ENCODE results near the gene CPLANE1.

CPLANE1 gene

GRCh38 chr5:37184748-37185364 is 64.3 kb downstream of the CPLANE1 start:
- H3K9ac ChIP-seq (ENCODE audit: low read depth in 1 of 2, low read length in 2 of 2): no peak overlapping the region
- H3K9me3 ChIP-seq (ENCODE audit: control insufficient read depth in 2 of 2, low read length in 2 of 2): no peaks in the 10 kb centered on the region
- no peaks in the 10 kb centered on the region for H3K4me1 ChIP-seq (ENCODE audit: control insufficient read depth in 2 of 2, insufficient read depth in 2 of 2, low read length in 2 of 2)
- peaks cover 4 to 10% of the 10 kb centered on the region in 2 donors for H3K36me3 ChIP-seq (ENCODE audit: control insufficient read depth in 2 of 2, insufficient read depth in 2 of 2, low read length in 2 of 2)
- H3K27me3 ChIP-seq (ENCODE audit: control insufficient read depth in 2 of 2, insufficient read depth in 2 of 2, low read length in 2 of 2): no peaks in the 10 kb centered on the region
- H3K27ac ChIP-seq (ENCODE audit: low read depth in 2 of 2, low read length in 2 of 2): no peak overlapping the region
- no peak overlapping the region for H3K4me3 ChIP-seq (ENCODE audit: low read length in 2 of 2)

- no peaks in the 10 kb centered on the region for H3K9me3 ChIP-seq (ENCODE audit: control insufficient read depth in 2 of 2, low read length in 2 of 2)
- no peaks in the 10 kb centered on the region for H3K4me1 ChIP-seq (ENCODE audit: control insufficient read depth in 2 of 2, insufficient read depth in 2 of 2, low read length in 2 of 2)
- peaks cover 4 to 10% of the 10 kb centered on the region in 2 donors for H3K36me3 ChIP-seq (ENCODE audit: control insufficient read depth in 2 of 2, insufficient read depth in 2 of 2, low read length in 2 of 2)
- no peak overlapping the region for H3K27ac ChIP-seq (ENCODE audit: low read depth in 2 of 2, low read length in 2 of 2)
- H3K4me3 ChIP-seq (ENCODE audit: low read length in 2 of 2): no peak overlapping the region
- no peaks in the 10 kb centered on the region for H3K27me3 ChIP-seq (ENCODE audit: control insufficient read depth in 2 of 2, insufficient read depth in 2 of 2, low read length in 2 of 2)
- no peak overlapping the region for H3K9ac ChIP-seq (ENCODE audit: low read depth in 1 of 2, low read length in 2 of 2)
Observed at GRCh38 chr5:37182667-37183066, 66.5 kb downstream of the CPLANE1 start.

GRCh38 chr5:37174928-37175327 is 74.2 kb downstream of the CPLANE1 start:
- Histone ChIP-seq H3K36me3 (ENCODE audit: control insufficient read depth in 2 of 2, insufficient read depth in 2 of 2, low read length in 2 of 2) (peaks cover 18 to 25% of the 10 kb centered on the region in 2 donors), H3K4me1 (ENCODE audit: control insufficient read depth in 2 of 2, insufficient read depth in 2 of 2, low read length in 2 of 2) (no peaks in the 10 kb centered on the region), H3K9ac (ENCODE audit: low read depth in 1 of 2, low read length in 2 of 2) (no peak overlapping the region), H3K27me3 (ENCODE audit: control insufficient read depth in 2 of 2, insufficient read depth in 2 of 2, low read length in 2 of 2) (no peaks in the 10 kb centered on the region), H3K27ac (ENCODE audit: low read depth in 2 of 2, low read length in 2 of 2) (no peak overlapping the region), H3K4me3 (ENCODE audit: low read length in 2 of 2) (no peak overlapping the region), H3K9me3 (ENCODE audit: control insufficient read depth in 2 of 2, low read length in 2 of 2) (no peaks in the 10 kb centered on the region)

GRCh38 chr5:37172957-37173356 is 76.2 kb downstream of the CPLANE1 start:
- no peak overlapping the region for H3K9ac ChIP-seq (ENCODE audit: low read depth in 1 of 2, low read length in 2 of 2)
- H3K4me1 ChIP-seq (ENCODE audit: control insufficient read depth in 2 of 2, insufficient read depth in 2 of 2, low read length in 2 of 2): no peaks in the 10 kb centered on the region
- no peak overlapping the region for H3K4me3 ChIP-seq (ENCODE audit: low read length in 2 of 2)
- H3K27ac ChIP-seq (ENCODE audit: low read depth in 2 of 2, low read length in 2 of 2): no peak overlapping the region
- H3K36me3 ChIP-seq (ENCODE audit: control insufficient read depth in 2 of 2, insufficient read depth in 2 of 2, low read length in 2 of 2): peaks cover 26 to 33% of the 10 kb centered on the region in 2 donors
- no peaks in the 10 kb centered on the region for H3K9me3 ChIP-seq (ENCODE audit: control insufficient read depth in 2 of 2, low read length in 2 of 2)
- no peaks in the 10 kb centered on the region for H3K27me3 ChIP-seq (ENCODE audit: control insufficient read depth in 2 of 2, insufficient read depth in 2 of 2, low read length in 2 of 2)

- no peak overlapping the region for H3K9ac ChIP-seq (ENCODE audit: low read depth in 1 of 2, low read length in 2 of 2)
- no peaks in the 10 kb centered on the region for H3K4me1 ChIP-seq (ENCODE audit: control insufficient read depth in 2 of 2, insufficient read depth in 2 of 2, low read length in 2 of 2)
- H3K27me3 ChIP-seq (ENCODE audit: control insufficient read depth in 2 of 2, insufficient read depth in 2 of 2, low read length in 2 of 2): no peaks in the 10 kb centered on the region
- no peaks in the 10 kb centered on the region for H3K9me3 ChIP-seq (ENCODE audit: control insufficient read depth in 2 of 2, low read length in 2 of 2)
- H3K36me3 ChIP-seq (ENCODE audit: control insufficient read depth in 2 of 2, insufficient read depth in 2 of 2, low read length in 2 of 2): peaks cover 24 to 33% of the 10 kb centered on the region in 2 donors
- no peak overlapping the region for H3K4me3 ChIP-seq (ENCODE audit: low read length in 2 of 2)
- H3K27ac ChIP-seq (ENCODE audit: low read depth in 2 of 2, low read length in 2 of 2): no peak overlapping the region
Observed at GRCh38 chr5:37170856-37171255, 78.3 kb downstream of the CPLANE1 start.

- Histone ChIP-seq H3K4me1 (ENCODE audit: control insufficient read depth in 2 of 2, insufficient read depth in 2 of 2, low read length in 2 of 2) (no peaks in the 10 kb centered on the region), H3K4me3 (ENCODE audit: low read length in 2 of 2) (no peak overlapping the region), H3K27me3 (ENCODE audit: control insufficient read depth in 2 of 2, insufficient read depth in 2 of 2, low read length in 2 of 2) (no peaks in the 10 kb centered on the region), H3K36me3 (ENCODE audit: control insufficient read depth in 2 of 2, insufficient read depth in 2 of 2, low read length in 2 of 2) (peaks cover 14 to 18% of the 10 kb centered on the region in 2 donors), H3K9me3 (ENCODE audit: control insufficient read depth in 2 of 2, low read length in 2 of 2) (no peaks in the 10 kb centered on the region), H3K27ac (ENCODE audit: low read depth in 2 of 2, low read length in 2 of 2) (no peak overlapping the region), H3K9ac (ENCODE audit: low read depth in 1 of 2, low read length in 2 of 2) (no peak overlapping the region)
Observed at GRCh38 chr5:37166197-37166596, 83.0 kb downstream of the CPLANE1 start.

- no peak overlapping the region for H3K27ac ChIP-seq (ENCODE audit: low read depth in 2 of 2, low read length in 2 of 2)
- no peak overlapping the region for H3K4me3 ChIP-seq (ENCODE audit: low read length in 2 of 2)
- H3K4me1 ChIP-seq (ENCODE audit: control insufficient read depth in 2 of 2, insufficient read depth in 2 of 2, low read length in 2 of 2): no peaks in the 10 kb centered on the region
- no peak overlapping the region for H3K9ac ChIP-seq (ENCODE audit: low read depth in 1 of 2, low read length in 2 of 2)
- H3K27me3 ChIP-seq (ENCODE audit: control insufficient read depth in 2 of 2, insufficient read depth in 2 of 2, low read length in 2 of 2): no peaks in the 10 kb centered on the region
- H3K36me3 ChIP-seq (ENCODE audit: control insufficient read depth in 2 of 2, insufficient read depth in 2 of 2, low read length in 2 of 2): peaks cover 10 to 15% of the 10 kb centered on the region in 2 donors
- no peaks in the 10 kb centered on the region for H3K9me3 ChIP-seq (ENCODE audit: control insufficient read depth in 2 of 2, low read length in 2 of 2)
Observed at GRCh38 chr5:37165761-37166160, 83.4 kb downstream of the CPLANE1 start.

GRCh38 chr5:37153661-37154060 is 95.5 kb downstream of the CPLANE1 start:
- no peak overlapping the region for H3K9ac ChIP-seq (ENCODE audit: low read depth in 1 of 2, low read length in 2 of 2)
- H3K9me3 ChIP-seq (ENCODE audit: control insufficient read depth in 2 of 2, low read length in 2 of 2): no peaks in the 10 kb centered on the region
- H3K27ac ChIP-seq (ENCODE audit: low read depth in 2 of 2, low read length in 2 of 2): no peak overlapping the region
- H3K27me3 ChIP-seq (ENCODE audit: control insufficient read depth in 2 of 2, insufficient read depth in 2 of 2, low read length in 2 of 2): no peaks in the 10 kb centered on the region
- H3K4me1 ChIP-seq (ENCODE audit: control insufficient read depth in 2 of 2, insufficient read depth in 2 of 2, low read length in 2 of 2): no peaks in the 10 kb centered on the region
- no peak overlapping the region for H3K4me3 ChIP-seq (ENCODE audit: low read length in 2 of 2)
- H3K36me3 ChIP-seq (ENCODE audit: control insufficient read depth in 2 of 2, insufficient read depth in 2 of 2, low read length in 2 of 2): peaks cover 8 to 29% of the 10 kb centered on the region in 2 donors

- peaks cover 0 to 12% of the 10 kb centered on the region in 2 donors for H3K36me3 ChIP-seq (ENCODE audit: control insufficient read depth in 2 of 2, insufficient read depth in 2 of 2, low read length in 2 of 2)
- H3K27me3 ChIP-seq (ENCODE audit: control insufficient read depth in 2 of 2, insufficient read depth in 2 of 2, low read length in 2 of 2): no peaks in the 10 kb centered on the region
- H3K4me1 ChIP-seq (ENCODE audit: control insufficient read depth in 2 of 2, insufficient read depth in 2 of 2, low read length in 2 of 2): no peaks in the 10 kb centered on the region
- no peak overlapping the region for H3K9ac ChIP-seq (ENCODE audit: low read depth in 1 of 2, low read length in 2 of 2)
- H3K27ac ChIP-seq (ENCODE audit: low read depth in 2 of 2, low read length in 2 of 2): no peak overlapping the region
- H3K4me3 ChIP-seq (ENCODE audit: low read length in 2 of 2): no peak overlapping the region
- no peaks in the 10 kb centered on the region for H3K9me3 ChIP-seq (ENCODE audit: control insufficient read depth in 2 of 2, low read length in 2 of 2)
Observed at GRCh38 chr5:37146896-37147295, 102.3 kb downstream of the CPLANE1 start.

- H3K9me3 ChIP-seq (ENCODE audit: control insufficient read depth in 2 of 2, low read length in 2 of 2): no peaks in the 10 kb centered on the region
- no peaks in the 10 kb centered on the region for H3K4me1 ChIP-seq (ENCODE audit: control insufficient read depth in 2 of 2, insufficient read depth in 2 of 2, low read length in 2 of 2)
- H3K27ac ChIP-seq (ENCODE audit: low read depth in 2 of 2, low read length in 2 of 2): no peak overlapping the region
- no peak overlapping the region for H3K4me3 ChIP-seq (ENCODE audit: low read length in 2 of 2)
- H3K36me3 ChIP-seq (ENCODE audit: control insufficient read depth in 2 of 2, insufficient read depth in 2 of 2, low read length in 2 of 2): peaks cover 10 to 19% of the 10 kb centered on the region in 2 donors
- no peak overlapping the region for H3K9ac ChIP-seq (ENCODE audit: low read depth in 1 of 2, low read length in 2 of 2)
- H3K27me3 ChIP-seq (ENCODE audit: control insufficient read depth in 2 of 2, insufficient read depth in 2 of 2, low read length in 2 of 2): no peaks in the 10 kb centered on the region
Observed at GRCh38 chr5:37136694-37137093, 112.5 kb downstream of the CPLANE1 start.
